Stimulated activated memory B cell treated with anti-CD40 and anti-IgM and Interleukin-4, amounts not matched to agents 10 μg/mL and 1 μg/mL and 100 μg/mL, for 72 hours (primary cell): ENCODE measurements around the gene LRFN2.

Experiments used
- ATAC-seq: fragments of 150-1000 bp; cut with Tn5 transposase; 2 replicates; pipeline ENCODE4 v1.10.0; 2021
- H3K27ac Mint-ChIP-seq: one replicate; pipeline ENCODE4 v1.8.0; 2022; ENCODE audit warnings: mild to moderate bottlenecking, mixed read lengths
- H3K27me3 Mint-ChIP-seq: one replicate; pipeline ENCODE4 v1.8.0; 2022; ENCODE audit warnings: mixed read lengths
- H3K36me3 Mint-ChIP-seq: one replicate; pipeline ENCODE4 v1.8.0; 2022; ENCODE audit warnings: mixed read lengths
- H3K4me1 Mint-ChIP-seq: one replicate; pipeline ENCODE4 v1.8.0; 2022; ENCODE audit warnings: mixed read lengths
- H3K4me3 Mint-ChIP-seq: one replicate; pipeline ENCODE4 v1.8.0; 2022; ENCODE audit warnings: mild to moderate bottlenecking, moderate library complexity, mixed read lengths
- H3K9me3 Mint-ChIP-seq: one replicate; pipeline ENCODE4 v1.8.0; 2022; ENCODE audit warnings: mixed read lengths

Gene LRFN2

DNA sequence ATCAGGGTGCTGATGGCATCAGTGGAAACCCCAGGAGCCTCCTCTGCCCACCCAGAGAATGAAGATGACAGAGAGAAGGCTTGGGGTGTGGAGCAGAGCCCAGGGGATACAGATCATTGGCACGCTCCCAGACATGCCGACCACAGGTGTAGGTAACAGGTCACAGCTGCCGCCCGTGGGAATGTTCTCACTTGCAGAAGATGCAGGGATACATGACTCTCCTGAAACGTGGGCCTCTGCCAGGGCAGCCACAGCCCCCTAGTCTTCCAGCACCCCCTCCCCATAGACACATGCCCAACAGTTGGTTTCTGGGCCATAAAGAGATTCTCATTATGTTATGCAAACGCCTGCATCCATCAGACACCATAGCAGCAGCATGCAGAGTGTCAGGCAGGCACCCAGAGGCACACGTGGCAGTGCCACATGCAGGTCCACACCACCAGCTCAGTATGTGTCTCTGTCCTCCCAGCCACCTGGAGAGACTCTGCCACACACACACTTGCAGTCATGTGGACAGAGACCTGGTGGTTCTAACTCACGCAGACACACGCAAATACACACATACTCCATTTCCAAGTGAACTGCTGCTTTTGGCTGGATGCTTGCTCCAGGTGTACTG, 45.5 kb downstream of the LRFN2 start:
- Mint-ChIP-seq H3K4me3 (no peak overlapping the region), H3K27ac (no peak overlapping the region), H3K9me3 (no peaks in the 10 kb centered on the region), H3K27me3 (peaks cover 21% of the 10 kb centered on the region), H3K36me3 (no peaks in the 10 kb centered on the region), H3K4me1 (no peaks in the 10 kb centered on the region)
- ATAC-seq, result no peak

DNA sequence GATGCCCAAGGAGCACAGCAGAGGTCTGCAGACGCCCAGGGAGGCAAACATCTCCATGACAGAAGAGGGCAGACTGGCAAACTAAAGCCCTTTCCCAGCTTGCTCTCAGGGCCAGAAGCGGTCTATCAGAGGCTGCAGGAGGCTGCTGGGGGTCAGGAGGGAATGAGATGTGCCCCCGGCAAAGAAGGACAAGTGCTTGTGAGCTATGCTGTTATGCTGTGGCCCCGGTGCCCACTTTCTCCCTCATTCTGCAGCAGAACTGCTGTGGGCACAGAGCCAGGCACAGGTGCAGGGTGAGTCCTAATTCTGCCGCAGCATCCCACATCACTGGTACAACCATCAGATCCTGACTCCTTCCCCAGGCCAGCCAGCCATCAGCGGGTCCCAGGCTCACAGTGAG, 46.4 kb downstream of the LRFN2 start:
- H3K27ac Mint-ChIP-seq, result no peak overlapping the region
- H3K36me3 Mint-ChIP-seq, result no peaks in the 10 kb centered on the region
- H3K4me3 Mint-ChIP-seq, result no peak overlapping the region
- no peaks in the 10 kb centered on the region for H3K4me1 Mint-ChIP-seq
- H3K9me3 Mint-ChIP-seq, result no peaks in the 10 kb centered on the region
- ATAC-seq, result no peak
- H3K27me3 Mint-ChIP-seq, result peaks cover 26% of the 10 kb centered on the region

DNA sequence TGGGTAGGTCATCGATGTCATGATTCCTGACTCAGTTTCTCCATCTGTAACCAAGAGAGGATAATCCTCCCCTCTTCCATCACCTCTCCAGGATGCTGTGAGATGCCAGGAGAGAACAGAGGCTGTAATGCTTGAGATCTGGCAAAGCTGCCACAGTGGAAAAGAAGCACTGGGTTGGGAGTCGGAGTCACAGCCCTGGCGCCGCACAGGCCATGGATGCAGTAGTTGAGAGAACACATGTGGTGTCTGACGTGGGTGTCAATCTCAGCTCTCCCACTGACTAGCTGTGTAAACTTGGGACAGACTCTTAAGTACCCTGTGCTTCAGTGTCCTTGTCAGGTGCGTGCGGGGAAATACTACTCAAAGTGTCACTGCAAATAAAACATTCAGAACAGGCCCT, 47.3 kb downstream of the LRFN2 start:
- H3K9me3 Mint-ChIP-seq, result no peaks in the 10 kb centered on the region

DNA sequence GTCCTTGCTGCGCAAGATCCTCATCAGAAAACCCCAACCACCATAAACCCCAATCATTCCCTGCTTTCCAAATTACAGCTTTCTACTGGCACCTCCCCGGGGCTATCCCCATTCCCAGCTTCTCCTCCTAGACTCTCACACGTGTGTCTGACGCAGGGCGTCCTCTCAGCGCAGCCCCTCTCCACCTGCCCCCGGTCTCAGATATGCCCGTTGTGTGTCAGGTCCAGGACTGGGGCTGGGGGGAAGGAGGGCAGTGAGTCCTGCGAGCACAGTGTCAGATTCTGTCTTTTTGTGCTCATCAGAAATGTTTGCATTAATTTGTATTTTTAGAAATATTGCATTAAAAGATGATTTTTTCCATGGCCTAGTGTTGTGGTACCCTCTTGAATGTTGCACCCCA, 48.6 kb downstream of the LRFN2 start:
- Mint-ChIP-seq H3K27ac (no peak overlapping the region), H3K4me1 (no peaks in the 10 kb centered on the region), H3K36me3 (no peaks in the 10 kb centered on the region), H3K9me3 (no peaks in the 10 kb centered on the region), H3K27me3 (peaks cover 24% of the 10 kb centered on the region), H3K4me3 (no peak overlapping the region)
- ATAC-seq, result no peak

More for the DNA sequence above, 47.3 kb downstream of the LRFN2 start:
- Mint-ChIP-seq H3K27me3 (peaks cover 23% of the 10 kb centered on the region), H3K4me3 (no peak overlapping the region), H3K27ac (no peak overlapping the region), H3K36me3 (no peaks in the 10 kb centered on the region), H3K4me1 (no peaks in the 10 kb centered on the region)
- ATAC-seq, result no peak

DNA sequence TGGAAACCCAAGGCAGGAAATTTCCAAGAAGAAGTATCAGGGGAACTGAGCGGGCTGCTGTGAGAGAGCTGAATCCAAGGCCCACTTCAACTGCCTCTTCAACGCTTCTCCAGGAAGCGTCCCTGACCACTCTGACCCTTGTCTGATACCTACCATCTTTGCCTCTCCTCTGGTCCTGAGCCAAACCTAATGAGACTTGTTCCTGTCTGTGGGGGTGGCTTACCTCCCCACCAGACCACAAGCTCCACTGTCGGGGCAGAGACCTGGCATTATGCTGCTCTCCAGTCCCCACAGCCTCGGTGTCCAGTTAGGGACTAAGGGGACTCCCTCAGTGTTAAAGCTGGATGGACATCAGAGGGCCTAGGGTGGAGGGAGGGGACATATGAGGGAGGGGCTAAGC, 49.7 kb downstream of the LRFN2 start:
- Mint-ChIP-seq H3K4me3 (no peak overlapping the region), H3K4me1 (no peaks in the 10 kb centered on the region), H3K9me3 (no peaks in the 10 kb centered on the region), H3K27ac (no peak overlapping the region), H3K27me3 (peaks cover 35% of the 10 kb centered on the region), H3K36me3 (no peaks in the 10 kb centered on the region)
- ATAC-seq, result no peak

DNA sequence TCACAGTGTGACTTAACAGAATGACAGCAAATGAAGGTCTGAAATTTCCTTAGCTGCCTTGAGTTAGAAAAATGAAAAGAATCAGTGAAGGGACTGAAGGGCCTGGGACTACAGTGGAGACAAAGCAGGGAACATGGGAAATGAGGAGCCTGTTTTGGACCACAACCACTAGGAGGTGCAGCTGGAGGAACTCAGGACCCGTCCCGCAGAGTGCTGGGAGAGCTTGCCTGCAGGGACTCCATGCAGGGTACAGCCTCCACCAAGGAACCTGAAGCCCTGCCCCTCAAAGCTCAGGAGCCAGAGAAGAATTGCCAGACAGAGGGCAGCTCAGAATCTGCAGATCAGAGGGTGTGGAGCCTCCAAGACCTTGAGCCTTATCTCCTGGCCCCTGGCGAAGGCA, 50.7 kb downstream of the LRFN2 start:
- Mint-ChIP-seq H3K27ac (no peak overlapping the region), H3K27me3 (peaks cover 35% of the 10 kb centered on the region), H3K4me1 (no peaks in the 10 kb centered on the region), H3K9me3 (no peaks in the 10 kb centered on the region), H3K4me3 (no peak overlapping the region), H3K36me3 (no peaks in the 10 kb centered on the region)
- no peak for ATAC-seq

DNA sequence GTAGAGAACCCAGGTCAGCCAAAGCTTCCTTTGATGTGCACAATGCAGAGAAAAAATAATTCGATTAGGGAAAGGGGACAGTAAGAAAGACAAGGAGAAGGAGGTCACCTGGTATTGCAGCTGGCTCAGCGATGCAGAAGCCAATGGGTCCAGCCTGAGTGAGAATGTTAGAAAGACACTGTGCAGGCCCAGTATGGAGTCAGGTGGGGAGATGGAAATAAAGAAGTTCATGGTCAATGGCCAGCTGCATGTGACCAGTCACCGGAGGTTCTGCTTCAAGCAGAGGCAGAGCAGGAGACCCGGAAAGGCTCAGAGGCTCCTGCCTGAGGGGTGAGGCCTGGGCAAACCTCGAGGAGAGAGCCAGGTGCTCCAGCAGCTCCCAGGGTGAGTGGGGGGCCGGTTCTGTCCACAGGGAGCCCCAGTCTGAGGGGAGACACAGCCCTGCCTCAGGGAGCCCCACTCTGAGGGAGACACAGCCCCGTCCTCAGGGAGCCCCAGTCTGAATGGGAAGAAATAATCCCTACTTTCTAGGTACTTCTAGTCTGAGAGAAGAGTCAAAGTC, 51.3 kb downstream of the LRFN2 start:
- H3K36me3 Mint-ChIP-seq, result no peaks in the 10 kb centered on the region
- H3K27ac Mint-ChIP-seq, result no peak overlapping the region
- H3K4me1 Mint-ChIP-seq, result no peaks in the 10 kb centered on the region
- peaks cover 35% of the 10 kb centered on the region for H3K27me3 Mint-ChIP-seq
- no peak for ATAC-seq
- no peak overlapping the region for H3K4me3 Mint-ChIP-seq
- H3K9me3 Mint-ChIP-seq, result no peaks in the 10 kb centered on the region

DNA sequence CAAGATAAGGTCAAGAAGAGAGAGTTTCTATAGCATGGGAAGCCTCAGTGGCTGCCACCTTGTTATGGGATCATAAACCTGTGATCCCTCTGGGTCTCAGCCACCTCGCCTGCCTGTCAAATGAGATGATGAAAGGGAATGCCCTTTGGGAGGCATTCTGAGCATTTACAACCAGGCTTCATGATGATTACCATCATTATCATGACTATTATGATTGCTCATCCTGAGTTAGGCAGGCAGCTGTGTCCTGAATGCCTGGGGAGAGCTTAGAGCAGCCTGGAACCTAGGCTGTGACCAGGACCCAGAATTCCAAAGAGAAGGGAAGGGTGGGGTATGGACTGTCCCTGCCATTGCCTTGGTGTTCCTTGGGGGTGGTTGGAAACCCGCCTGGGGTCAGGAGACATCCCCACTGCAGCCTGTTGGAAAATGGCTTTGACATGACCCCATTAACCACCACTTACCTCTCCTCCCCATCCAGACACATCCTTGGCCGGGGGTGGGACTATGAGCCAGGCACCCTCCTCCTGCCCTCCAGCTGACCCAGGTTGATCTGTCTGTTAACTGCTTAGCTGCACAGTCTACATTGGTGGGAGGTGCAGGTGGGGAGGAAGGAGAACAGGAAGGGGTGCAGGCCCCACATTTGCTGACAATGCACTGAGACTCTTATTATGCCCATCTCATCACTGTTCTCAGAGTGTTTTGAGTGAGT, 51.9 kb downstream of the LRFN2 start:
- Mint-ChIP-seq H3K9me3 (no peaks in the 10 kb centered on the region), H3K27me3 (peaks cover 35% of the 10 kb centered on the region), H3K36me3 (no peaks in the 10 kb centered on the region), H3K27ac (no peak overlapping the region), H3K4me1 (no peaks in the 10 kb centered on the region), H3K4me3 (no peak overlapping the region)
- ATAC-seq, result no peak

DNA sequence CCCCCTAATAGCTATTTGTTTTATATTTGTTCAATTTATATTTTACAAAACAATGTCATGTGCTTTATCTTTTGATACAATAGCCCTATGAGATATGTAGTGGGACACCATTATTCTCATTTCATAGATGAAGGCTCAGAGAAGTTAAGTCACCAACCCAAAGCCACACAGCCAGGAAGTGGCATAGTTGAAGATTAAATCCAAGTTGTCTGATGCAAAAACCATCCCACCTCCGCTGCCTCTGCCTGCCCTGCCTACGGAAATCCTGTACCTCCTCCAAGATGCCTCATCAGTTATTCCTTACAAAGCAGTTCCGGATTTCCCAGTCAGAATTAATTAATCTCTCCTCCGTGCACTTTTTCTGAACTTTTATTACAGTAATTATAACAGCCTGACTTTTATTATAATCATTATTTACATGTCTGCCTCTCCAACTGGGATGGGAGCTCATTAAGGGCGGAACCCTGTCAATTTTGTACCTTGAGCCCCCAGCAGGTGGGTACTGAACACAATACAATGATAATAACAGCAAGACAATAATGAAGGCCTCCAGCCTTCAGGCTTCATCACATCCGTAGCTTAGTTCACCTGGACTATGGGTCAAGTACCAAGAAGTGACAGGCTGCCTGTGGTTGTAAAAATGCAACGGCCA, 54.7 kb downstream of the LRFN2 start:
- no peak for ATAC-seq
- Mint-ChIP-seq H3K9me3 (no peaks in the 10 kb centered on the region), H3K36me3 (no peaks in the 10 kb centered on the region), H3K27ac (no peak overlapping the region), H3K4me1 (no peaks in the 10 kb centered on the region), H3K27me3 (peaks cover 25% of the 10 kb centered on the region), H3K4me3 (no peak overlapping the region)

DNA sequence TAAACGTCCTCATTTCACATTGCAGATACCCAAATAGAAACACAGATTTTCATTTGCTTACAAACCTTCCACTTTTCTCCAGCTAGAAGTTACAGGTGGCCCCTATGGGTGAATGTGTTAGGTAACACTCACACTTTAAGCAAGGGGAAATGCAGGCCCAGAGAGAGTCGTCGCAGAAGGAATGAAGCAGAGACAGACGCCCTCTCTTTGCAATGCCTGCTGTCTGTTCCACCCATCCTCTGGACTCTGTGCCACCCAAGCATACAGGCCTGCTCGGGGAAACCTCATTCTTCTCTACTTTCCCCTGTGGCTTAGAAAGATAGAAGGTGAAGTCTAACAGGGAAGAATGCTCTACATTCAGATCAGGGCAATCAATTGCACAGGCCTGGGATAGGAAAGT, 57.2 kb downstream of the LRFN2 start:
- Mint-ChIP-seq H3K4me1 (no peaks in the 10 kb centered on the region), H3K27ac (no peak overlapping the region), H3K4me3 (no peak overlapping the region), H3K36me3 (no peaks in the 10 kb centered on the region), H3K27me3 (peaks cover 12% of the 10 kb centered on the region), H3K9me3 (no peaks in the 10 kb centered on the region)
- ATAC-seq, result no peak

DNA sequence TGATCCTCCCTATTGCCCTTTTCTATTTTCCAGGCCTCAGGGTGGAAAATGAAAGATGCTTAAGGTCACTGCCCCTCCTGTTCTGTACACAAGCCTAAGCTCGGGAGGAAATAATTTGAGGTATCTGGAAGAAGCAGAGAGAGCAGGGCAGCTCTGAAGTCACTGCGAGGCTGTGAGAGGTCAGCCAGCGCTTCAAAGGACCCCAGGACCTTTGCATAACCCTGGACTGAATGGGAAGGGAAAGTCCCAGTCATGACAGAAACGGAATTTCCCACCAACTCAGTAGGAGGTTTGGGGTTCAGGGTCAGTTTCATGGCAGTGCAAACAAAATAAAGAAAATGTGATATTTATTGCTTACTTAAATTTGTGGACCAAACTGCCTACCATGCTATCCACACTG, 58.1 kb downstream of the LRFN2 start:
- Mint-ChIP-seq H3K9me3 (no peaks in the 10 kb centered on the region), H3K4me1 (no peaks in the 10 kb centered on the region), H3K36me3 (no peaks in the 10 kb centered on the region), H3K27me3 (peaks cover 12% of the 10 kb centered on the region), H3K27ac (no peak overlapping the region), H3K4me3 (no peak overlapping the region)
- ATAC-seq, result no peak

DNA sequence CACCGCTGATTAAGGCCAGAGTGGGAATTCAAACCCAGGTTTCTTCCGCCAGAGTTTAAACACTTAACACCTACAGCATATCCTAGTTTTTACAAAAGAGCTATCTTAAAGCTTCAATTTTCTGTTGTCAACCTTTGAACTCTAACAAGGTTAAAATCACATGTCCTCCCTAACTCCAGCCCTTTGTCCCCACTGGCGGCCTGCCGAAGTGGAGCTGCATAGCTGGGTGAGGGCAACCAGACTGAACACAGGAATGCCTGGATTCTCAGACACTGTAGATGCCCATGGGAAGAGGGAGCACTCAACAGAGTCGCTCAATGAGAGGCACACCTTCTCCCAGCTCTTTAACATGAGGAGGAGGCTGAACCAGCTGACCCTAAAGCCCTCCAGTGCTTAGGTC, 59.1 kb downstream of the LRFN2 start:
- H3K4me3 Mint-ChIP-seq, result no peak overlapping the region
- no peaks in the 10 kb centered on the region for H3K4me1 Mint-ChIP-seq
- H3K27me3 Mint-ChIP-seq, result peaks cover 6% of the 10 kb centered on the region
- no peak for ATAC-seq
- H3K36me3 Mint-ChIP-seq, result no peaks in the 10 kb centered on the region
- no peak overlapping the region for H3K27ac Mint-ChIP-seq
- no peaks in the 10 kb centered on the region for H3K9me3 Mint-ChIP-seq

DNA sequence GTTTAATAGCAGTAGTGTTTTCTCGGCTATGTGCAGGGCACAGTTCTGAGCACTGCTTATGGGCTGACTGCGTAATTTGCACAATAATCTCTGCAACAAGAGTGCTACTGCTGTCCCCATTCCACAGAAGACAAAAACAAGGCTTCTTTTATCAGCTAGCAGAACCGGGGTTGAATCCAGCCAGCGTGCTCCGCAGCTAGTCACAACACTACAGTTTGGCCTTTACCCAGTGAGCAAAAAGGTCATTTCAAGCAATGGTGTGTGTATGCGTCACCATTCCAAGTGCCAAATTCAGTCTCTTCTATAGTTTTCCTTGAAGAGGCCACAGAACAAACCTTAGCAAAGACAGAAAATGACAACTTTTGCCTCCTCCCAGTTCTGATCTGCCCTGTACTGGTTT, 61.1 kb downstream of the LRFN2 start:
- no peak for ATAC-seq

DNA sequence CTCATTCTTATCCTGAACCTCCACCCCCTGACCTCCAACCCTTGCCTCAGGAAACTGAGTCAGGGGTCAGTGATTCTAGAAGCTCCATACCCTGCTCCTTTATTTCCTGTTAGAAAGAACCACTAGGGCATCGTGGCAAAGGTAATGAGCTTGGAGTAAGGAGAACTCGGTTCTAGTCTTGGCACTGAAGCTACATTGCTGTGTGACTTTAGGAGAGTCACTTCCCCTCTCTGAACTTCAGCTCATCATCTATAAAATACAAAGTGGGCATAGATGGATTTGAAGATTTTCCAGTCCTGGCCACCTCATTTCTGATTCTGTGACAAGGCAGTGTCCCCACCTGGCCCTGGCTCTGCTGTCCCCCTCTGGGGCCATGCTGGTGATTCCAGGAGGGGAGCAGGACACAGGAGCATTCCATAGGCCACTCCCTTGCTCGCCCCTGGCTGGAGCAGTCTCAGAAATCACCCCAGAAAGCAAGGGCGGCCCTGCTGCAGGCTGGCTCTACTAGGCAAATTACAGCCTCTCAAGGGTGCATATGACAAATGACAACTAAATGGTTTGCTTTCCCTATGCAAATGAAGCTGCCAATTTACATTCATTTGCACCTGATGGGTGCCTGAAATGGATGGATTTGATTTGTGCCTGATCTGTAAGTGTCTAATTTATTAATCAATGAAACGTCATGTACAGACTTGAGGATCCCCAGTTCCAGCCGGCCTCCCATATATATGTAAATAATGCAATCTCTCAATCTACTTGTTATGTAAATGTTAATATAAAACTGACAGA, 62.2 kb downstream of the LRFN2 start:
- Mint-ChIP-seq H3K27ac (no peak overlapping the region), H3K4me1 (no peaks in the 10 kb centered on the region), H3K36me3 (no peaks in the 10 kb centered on the region), H3K27me3 (peaks cover 14% of the 10 kb centered on the region), H3K4me3 (no peak overlapping the region), H3K9me3 (no peaks in the 10 kb centered on the region)
- ATAC-seq, result no peak

More for the DNA sequence above, 61.1 kb downstream of the LRFN2 start:
- Mint-ChIP-seq H3K27ac (no peak overlapping the region), H3K4me3 (no peak overlapping the region), H3K4me1 (no peaks in the 10 kb centered on the region), H3K36me3 (no peaks in the 10 kb centered on the region), H3K9me3 (no peaks in the 10 kb centered on the region), H3K27me3 (peaks cover 3% of the 10 kb centered on the region)

DNA sequence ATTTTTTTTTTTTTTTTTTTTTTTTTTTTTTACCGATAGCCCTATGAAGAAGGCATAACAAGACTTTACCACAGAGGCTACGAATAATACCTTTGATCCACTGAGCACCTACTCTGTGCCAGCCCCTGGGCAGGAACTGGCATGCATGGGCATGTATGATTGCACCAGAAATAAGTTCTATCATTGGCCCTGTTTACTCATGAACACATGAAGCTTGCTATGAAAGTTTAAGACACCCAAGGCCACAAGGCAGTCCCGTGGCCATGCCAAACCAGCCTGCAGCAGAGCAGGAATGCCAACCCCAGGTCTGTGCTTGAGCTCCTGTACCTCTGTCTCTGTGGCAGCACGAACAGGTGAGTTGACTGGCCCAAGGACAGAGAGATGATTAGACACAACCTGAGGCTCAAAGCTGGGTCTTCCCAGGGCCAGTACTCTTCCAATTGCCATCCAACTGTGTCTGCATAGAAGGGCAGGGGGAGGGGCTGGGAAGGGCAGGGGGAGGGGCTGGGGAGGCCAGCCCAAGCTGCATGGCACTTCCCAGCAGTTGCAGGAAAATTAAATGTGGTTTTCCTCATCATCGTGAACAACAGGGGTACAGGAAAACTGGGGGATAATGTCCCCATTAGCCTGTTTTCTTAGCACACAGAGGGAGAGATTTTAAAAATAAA, 63.5 kb downstream of the LRFN2 start:
- ATAC-seq, result no peak
- Mint-ChIP-seq H3K36me3 (no peaks in the 10 kb centered on the region), H3K27me3 (peaks cover 20% of the 10 kb centered on the region), H3K4me3 (no peak overlapping the region), H3K27ac (no peak overlapping the region), H3K4me1 (no peaks in the 10 kb centered on the region), H3K9me3 (no peaks in the 10 kb centered on the region)
